Right atrium auricular region (tissue), 2 donors: ENCODE results near the gene CDK7. TPM values are rescaled to one million over a fixed set of nuclear protein-coding genes. Genes with fewer than 3 reads are reported as not detected.
"Not testable (repeated sequence)": the region's sequence is repeated elsewhere in the genome, so short reads cannot be mapped to it uniquely, and the experiment has no call there.

Experiments used
- DNase-seq: peaks from one replicate; pipeline ENCODE4 v3.0.0-alpha.2; 2019; ENCODE audit warnings: low spot score
- H3K27ac ChIP-seq, 2 donors: fragments of 200-600 bp; sonication (generic); 1 replicate in 1 of 2; 2 replicates in 1 of 2; pipeline ENCODE4 v1.5.1; 2016 to 2019
- H3K27me3 ChIP-seq, 2 donors: fragments of 200-600 bp; sonication (generic); one replicate each; pipeline versions ENCODE4 v1.5.1 to v1.6.0; 2017 to 2019
- H3K36me3 ChIP-seq: fragments of 200-600 bp; sonication (generic); one replicate; pipeline ENCODE4 v1.5.1; 2016
- H3K4me1 ChIP-seq, 2 donors: fragments of 200-600 bp; sonication (generic); one replicate each; pipeline versions ENCODE4 v1.5.1 to v1.6.0; 2017 to 2019
- H3K4me3 ChIP-seq, 2 donors: fragments of 200-600 bp; sonication (generic); 1 replicate in 1 of 2; 2 replicates in 1 of 2; pipeline ENCODE4 v1.5.1; 2017 to 2019; ENCODE audit warnings: mild to moderate bottlenecking in 1 of 2, moderate library complexity in 1 of 2
- H3K9me3 ChIP-seq, 2 donors: fragments of 200-600 bp; sonication (generic); one replicate each; pipeline ENCODE4 v1.5.1; 2019
- total RNA-seq, 2 donors: library from RNA; depleted of rRNA; stranded (reverse); fragments of >200 nt; gene quantifications; one replicate each; pipeline ENCODE4 v1.1.0, GENCODE V29; 2016
- TF ChIP-seq, protein P1 (sequence below), 2 donors: fragments of 200-600 bp; sonication (generic); IDR thresholded peaks; one replicate each; pipeline ENCODE4 v1.5.1; 2019; ENCODE audit warnings: antibody characterized with exemption in 2 of 2

CDK7 gene
- total RNA-seq, 2 donors from 2014 or later: 9.2 to 11.3 TPM

DNA sequence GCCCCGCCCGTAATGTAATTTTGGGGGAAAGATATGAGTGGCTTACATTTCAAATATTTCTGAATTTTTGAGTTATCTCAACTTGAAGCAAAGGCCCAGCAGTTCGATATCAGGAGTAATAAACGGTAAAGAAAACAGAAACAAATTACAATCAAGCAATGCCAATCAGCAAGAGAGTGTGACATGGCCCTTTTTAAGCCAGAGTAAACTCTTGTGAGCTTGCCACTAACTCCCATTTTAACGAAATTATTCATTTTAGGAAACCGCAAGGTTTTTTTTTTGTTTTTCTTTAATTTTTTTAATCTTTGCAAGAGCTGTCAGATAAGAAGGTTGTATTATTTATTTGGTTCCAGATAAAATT is 17.6 kb upstream of the CDK7 start:
- H3K27ac ChIP-seq: no peak overlapping the region
- H3K9me3 ChIP-seq: no peaks in the 10 kb centered on the region
- H3K4me3 ChIP-seq: peak overlapping the region; percentile 88 to 92
- no peaks in the 10 kb centered on the region for H3K36me3 ChIP-seq
- peaks cover 0 to 16% of the 10 kb centered on the region in 2 donors for H3K4me1 ChIP-seq
- TF ChIP-seq, protein P1, sequence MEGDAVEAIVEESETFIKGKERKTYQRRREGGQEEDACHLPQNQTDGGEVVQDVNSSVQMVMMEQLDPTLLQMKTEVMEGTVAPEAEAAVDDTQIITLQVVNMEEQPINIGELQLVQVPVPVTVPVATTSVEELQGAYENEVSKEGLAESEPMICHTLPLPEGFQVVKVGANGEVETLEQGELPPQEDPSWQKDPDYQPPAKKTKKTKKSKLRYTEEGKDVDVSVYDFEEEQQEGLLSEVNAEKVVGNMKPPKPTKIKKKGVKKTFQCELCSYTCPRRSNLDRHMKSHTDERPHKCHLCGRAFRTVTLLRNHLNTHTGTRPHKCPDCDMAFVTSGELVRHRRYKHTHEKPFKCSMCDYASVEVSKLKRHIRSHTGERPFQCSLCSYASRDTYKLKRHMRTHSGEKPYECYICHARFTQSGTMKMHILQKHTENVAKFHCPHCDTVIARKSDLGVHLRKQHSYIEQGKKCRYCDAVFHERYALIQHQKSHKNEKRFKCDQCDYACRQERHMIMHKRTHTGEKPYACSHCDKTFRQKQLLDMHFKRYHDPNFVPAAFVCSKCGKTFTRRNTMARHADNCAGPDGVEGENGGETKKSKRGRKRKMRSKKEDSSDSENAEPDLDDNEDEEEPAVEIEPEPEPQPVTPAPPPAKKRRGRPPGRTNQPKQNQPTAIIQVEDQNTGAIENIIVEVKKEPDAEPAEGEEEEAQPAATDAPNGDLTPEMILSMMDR (IDR thresholded peaks at IDR 0.05): no peak
- H3K27me3 ChIP-seq: no peaks in the 10 kb centered on the region
- no peak for DNase-seq

- Histone ChIP-seq H3K27ac (peak overlapping the region; percentile 93 to 96), H3K36me3 (no peaks in the 10 kb centered on the region), H3K4me3 (peak overlapping the region; percentile 88 to 92)
Measured at GRCh38 chr5:69217548-69218526, 16.8 kb upstream of the CDK7 start.

GRCh38 chr5:69219939-69220338 is 14.7 kb upstream of the CDK7 start:
- no peaks in the 10 kb centered on the region for H3K9me3 ChIP-seq
- H3K36me3 ChIP-seq: peaks cover 3% of the 10 kb centered on the region
- no peak for DNase-seq
- TF ChIP-seq, protein P1 (IDR thresholded peaks at IDR 0.05): no peak
- no peaks in the 10 kb centered on the region for H3K27me3 ChIP-seq
- H3K4me1 ChIP-seq: peaks cover 0 to 16% of the 10 kb centered on the region in 2 donors
- H3K4me3 ChIP-seq: no peak overlapping the region
- no peak overlapping the region for H3K27ac ChIP-seq

More at GRCh38 chr5:69217548-69218526, 16.8 kb upstream of the CDK7 start:
- no peaks in the 10 kb centered on the region for H3K27me3 ChIP-seq
- peak; percentile 96 for DNase-seq
- H3K4me1 ChIP-seq: peaks cover 0 to 16% of the 10 kb centered on the region in 2 donors
- TF ChIP-seq, protein P1 (IDR thresholded peaks at IDR 0.05): peak in 1 of 2 donors; percentile 26
- H3K9me3 ChIP-seq: no peaks in the 10 kb centered on the region

DNA sequence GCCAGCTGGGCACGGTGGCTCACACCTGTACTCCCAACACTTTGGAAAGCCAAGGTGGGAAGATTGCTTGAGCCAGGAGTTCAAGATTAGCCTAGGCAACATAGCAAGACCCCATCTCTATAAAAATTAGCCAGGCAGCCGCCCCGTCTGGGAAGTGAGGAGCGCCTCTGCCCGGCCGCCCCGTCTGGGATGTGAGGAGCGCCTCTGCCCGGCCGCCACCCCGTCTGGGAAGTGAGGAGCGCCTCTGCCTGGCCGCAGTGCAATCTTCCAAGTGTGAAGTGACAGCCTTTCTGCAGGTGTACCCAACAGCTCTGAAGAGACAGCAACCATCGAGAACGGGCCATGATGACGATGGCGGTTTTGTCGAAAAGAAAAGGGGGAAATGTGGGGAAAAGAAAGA is 14.3 kb upstream of the CDK7 start:
- H3K27me3 ChIP-seq, H3K4me3 ChIP-seq, H3K36me3 ChIP-seq, H3K9me3 ChIP-seq, H3K27ac ChIP-seq, DNase-seq: not testable (repeated sequence)
- H3K4me1 ChIP-seq: peaks cover 0 to 16% of the 10 kb centered on the region in 2 donors

GRCh38 chr5:69220833-69221232 is 13.9 kb upstream of the CDK7 start:
- peaks cover 0 to 16% of the 10 kb centered on the region in 2 donors for H3K4me1 ChIP-seq
- H3K27me3 ChIP-seq, DNase-seq, H3K4me3 ChIP-seq, H3K27ac ChIP-seq, H3K36me3 ChIP-seq, H3K9me3 ChIP-seq: not testable (repeated sequence)

GRCh38 chr5:69224520-69224919 is 10.2 kb upstream of the CDK7 start:
- DNase-seq: no peak
- Histone ChIP-seq H3K27ac (no peak overlapping the region), H3K4me3 (no peak overlapping the region), H3K4me1 (peaks cover 0 to 1% of the 10 kb centered on the region in 2 donors), H3K27me3 (no peaks in the 10 kb centered on the region), H3K36me3 (peaks cover 10% of the 10 kb centered on the region), H3K9me3 (no peaks in the 10 kb centered on the region)
- TF ChIP-seq, protein P1 (IDR thresholded peaks at IDR 0.05): no peak
